HG02571 (cell line): ENCODE data around the gene YIPF2.
"Not testable (repeated sequence)": the region's sequence is repeated elsewhere in the genome, so short reads cannot be mapped to it uniquely, and the experiment has no call there.

Source experiments
- ATAC-seq: cut with Tn5 transposase; IDR thresholded peaks from one replicate; pipeline ENCODE4 v1.9.1; 2021; ENCODE audit warnings: mild to moderate bottlenecking, moderate library complexity; ENCODE audit not compliant: unreplicated experiment

Gene YIPF2

DNA sequence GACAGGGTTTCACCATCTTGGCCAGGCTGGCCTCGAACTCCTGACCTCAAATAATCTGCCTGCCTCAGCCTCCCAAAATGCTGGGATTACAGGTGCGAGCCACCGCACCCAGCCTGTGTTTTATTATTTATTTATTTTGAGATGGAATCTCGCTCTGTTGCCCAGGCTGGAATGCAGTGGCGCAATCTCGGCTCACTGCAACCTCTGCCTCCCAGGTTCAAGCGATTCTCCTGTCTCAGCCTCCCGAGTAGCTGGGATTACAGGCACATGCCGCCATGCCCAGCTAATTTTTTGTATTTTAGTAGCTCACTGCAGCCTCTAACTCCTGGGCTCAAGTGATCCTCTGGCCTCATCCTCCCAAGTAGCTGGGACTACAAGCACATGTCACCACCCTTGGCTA, 50.8 kb downstream of the YIPF2 start:
- ATAC-seq: not testable (repeated sequence)

DNA sequence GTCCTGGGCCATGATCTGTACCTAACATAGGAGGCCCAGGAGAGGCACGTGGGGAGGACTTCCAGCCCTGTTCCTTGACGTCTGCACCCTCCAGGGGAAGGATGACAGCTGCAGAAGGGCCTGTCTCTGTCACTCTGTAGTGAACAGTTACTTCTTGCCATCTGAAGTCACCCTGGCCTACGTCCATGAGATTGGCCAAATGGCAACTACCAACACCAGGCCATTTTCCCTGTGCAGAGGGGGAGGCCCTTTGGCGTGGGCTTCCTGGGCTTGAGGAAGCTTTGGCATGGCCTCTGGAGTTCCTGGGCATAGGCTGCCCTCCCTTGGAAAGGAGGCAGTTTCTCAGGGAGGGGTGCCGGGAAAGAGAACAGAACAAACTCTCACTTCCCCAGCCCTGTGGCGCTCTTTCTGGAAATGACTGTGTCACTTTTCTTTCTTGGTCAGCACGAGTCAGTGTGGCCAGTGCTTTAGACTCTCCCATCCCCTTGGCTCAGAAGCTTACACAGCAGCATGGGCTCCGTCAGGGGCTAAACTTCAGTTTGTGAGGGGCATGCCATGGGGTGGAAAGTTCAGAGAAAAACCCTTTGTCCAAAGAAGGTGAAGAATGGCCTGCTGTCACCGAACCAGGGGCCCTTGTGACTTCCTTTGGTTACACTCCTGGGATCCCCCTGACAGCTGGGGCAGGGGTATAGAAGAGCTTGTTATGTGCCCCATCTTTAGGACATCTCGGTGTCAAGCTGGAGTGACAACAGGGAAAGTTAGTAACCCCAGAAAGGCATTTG, 51.8 kb downstream of the YIPF2 start:
- peak; percentile 45 for ATAC-seq

DNA sequence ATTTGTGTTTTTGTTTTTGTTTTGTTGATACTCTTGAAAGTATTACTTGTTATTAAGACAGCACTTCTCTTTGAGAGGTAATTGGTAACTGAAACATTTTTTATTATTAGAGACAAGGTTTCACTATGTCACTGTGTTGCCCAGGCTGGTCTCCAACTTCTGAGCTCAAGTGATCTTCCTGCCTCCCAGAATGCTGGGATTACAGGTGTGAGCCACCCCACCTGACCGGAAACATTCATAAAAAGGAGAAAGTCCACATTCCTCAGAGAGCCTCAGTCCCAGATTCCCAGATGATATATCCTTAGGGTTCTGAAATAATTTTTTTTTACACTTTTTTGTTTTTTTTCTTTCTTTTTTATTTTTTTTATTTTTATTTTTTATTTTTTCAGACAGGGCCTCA, 54.4 kb downstream of the YIPF2 start:
- no peak for ATAC-seq

DNA sequence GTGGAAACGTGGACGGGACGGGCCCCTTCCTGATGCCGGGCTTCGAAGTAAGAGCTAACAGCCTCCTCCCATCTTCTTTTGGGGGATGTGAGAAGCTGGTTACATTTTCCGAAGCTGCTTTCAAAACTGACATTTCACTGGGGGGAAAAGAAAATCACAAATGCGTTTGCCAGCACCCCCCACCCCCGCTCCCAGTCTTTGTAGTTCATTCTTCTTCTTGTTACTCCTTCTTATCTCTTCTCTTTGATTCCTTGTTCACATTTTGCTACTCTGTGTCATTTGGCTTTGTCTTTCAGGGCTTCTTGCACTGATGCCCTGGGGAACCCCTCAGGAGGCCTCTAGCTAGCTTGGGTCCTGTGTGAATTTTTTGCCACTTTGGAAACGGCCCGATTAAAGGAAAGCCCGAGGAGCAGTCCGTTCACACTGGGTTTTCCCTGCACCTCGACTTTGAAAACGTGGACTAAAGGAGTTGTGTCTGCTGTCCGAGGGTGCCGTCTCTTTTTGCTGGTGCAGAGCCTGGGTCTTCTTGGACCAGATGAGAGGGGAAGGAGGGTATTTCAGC, 55.8 kb downstream of the YIPF2 start:
- ATAC-seq: no peak
